EL (cell line): ENCODE measurements around the gene OSBPL5.

Experiments used
- DNase-seq: peaks from one replicate; pipeline ENCODE4 v3.0.0-alpha.2; 2016

OSBPL5 gene

GRCh38 chr11:3133261-3134217 lies 31.6 kb downstream of the OSBPL5 start:
- DNase-seq, result no peak

GRCh38 chr11:3132831-3133260 lies 32.3 kb downstream of the OSBPL5 start:
- no peak for DNase-seq

GRCh38 chr11:3132271-3132781 lies 32.8 kb downstream of the OSBPL5 start:
- no peak for DNase-seq

GRCh38 chr11:3131330-3131941 lies 33.7 kb downstream of the OSBPL5 start:
- DNase-seq, result no peak

- no peak for DNase-seq
These were observed 34.6 kb downstream of the OSBPL5 start for GRCh38 chr11:3130269-3131071.

GRCh38 chr11:3129591-3130268 lies 35.4 kb downstream of the OSBPL5 start:
- DNase-seq, result no peak

GRCh38 chr11:3129181-3129590 lies 35.9 kb downstream of the OSBPL5 start:
- DNase-seq, result no peak

- DNase-seq, result no peak
These were observed 36.5 kb downstream of the OSBPL5 start for GRCh38 chr11:3128356-3129180.

- DNase-seq, result no peak
These were observed 37.3 kb downstream of the OSBPL5 start for GRCh38 chr11:3127706-3128355.

GRCh38 chr11:3126901-3127691 lies 38.0 kb downstream of the OSBPL5 start:
- DNase-seq, result no peak

GRCh38 chr11:3126207-3126865 lies 38.8 kb downstream of the OSBPL5 start:
- no peak for DNase-seq

- DNase-seq, result no peak
These were observed 40.3 kb downstream of the OSBPL5 start for GRCh38 chr11:3124821-3125220.

GRCh38 chr11:3123761-3124733 lies 41.1 kb downstream of the OSBPL5 start:
- peak; percentile 96 for DNase-seq

GRCh38 chr11:3123305-3123704 lies 41.8 kb downstream of the OSBPL5 start:
- no peak for DNase-seq

- no peak for DNase-seq
These were observed 42.3 kb downstream of the OSBPL5 start for GRCh38 chr11:3122775-3123201.

GRCh38 chr11:3121931-3122774 lies 43.0 kb downstream of the OSBPL5 start:
- no peak for DNase-seq

- DNase-seq, result no peak
These were observed 43.7 kb downstream of the OSBPL5 start for GRCh38 chr11:3121416-3121815.
